Peyer's patch (tissue), 4 donors: Measurements from ENCODE around the gene PRLH. TPM values are rescaled to one million over a fixed set of nuclear protein-coding genes. Genes with fewer than 3 reads are reported as not detected.

Source experiments
- DNase-seq, 3 donors: peaks; one replicate each; pipeline ENCODE4 v3.0.0-alpha.2; 2017 to 2019
- H3K27ac ChIP-seq, 4 donors: fragments of 200-600 bp; sonication (generic); one replicate each; pipeline ENCODE4 v1.5.1; 2016 to 2019
- H3K27me3 ChIP-seq, 2 donors: fragments of 200-600 bp; sonication (generic); one replicate each; pipeline ENCODE4 v1.5.1; 2019
- H3K36me3 ChIP-seq, 3 donors: fragments of 200-600 bp; sonication (generic); one replicate each; pipeline ENCODE4 v1.5.1; 2016 to 2019
- H3K4me1 ChIP-seq, 4 donors: fragments of 200-600 bp; sonication (generic); one replicate each; pipeline ENCODE4 v1.5.1; 2016 to 2019
- H3K4me3 ChIP-seq, 4 donors: fragments of 200-600 bp; sonication (generic); 1 replicate in 3 of 4; 2 replicates in 1 of 4; pipeline ENCODE4 v1.5.1; 2016 to 2019; ENCODE audit warnings: mild to moderate bottlenecking in 1 of 4
- H3K9me3 ChIP-seq, 4 donors: fragments of 200-600 bp; sonication (generic); one replicate each; pipeline ENCODE4 v1.5.1; 2016 to 2019; ENCODE audit warnings: mild to moderate bottlenecking in 1 of 4
- CTCF ChIP-seq, 6 experiments: fragments of 450-650 bp in 4 of 6; fragments of 200-600 bp in 2 of 6; sonication (generic) in 1 of 6; IDR thresholded peaks; one replicate each; pipeline ENCODE4 v1.5.1; 2017 to 2019; ENCODE audit warnings: antibody characterized with exemption in 6 of 6, mild to moderate bottlenecking in 3 of 6, moderate library complexity in 1 of 6
- POLR2A ChIP-seq, 2 donors: fragments of 450-650 bp; IDR thresholded peaks; one replicate each; pipeline ENCODE4 v1.5.1; 2017; ENCODE audit warnings: antibody characterized with exemption in 2 of 2, mild to moderate bottlenecking in 2 of 2, moderate library complexity in 2 of 2
- total RNA-seq, 4 donors: library from RNA; depleted of rRNA; stranded (reverse); fragments of >200 nt; gene quantifications; one replicate each; pipeline ENCODE4 v1.1.0, GENCODE V29; 2016

The PRLH gene
- total RNA-seq, 4 donors from 2014 or later: not detected

- Histone ChIP-seq H3K27me3 (no peaks in the 10 kb centered on the region), H3K4me1 (no peaks in the 10 kb centered on the region), H3K9me3 (no peaks in the 10 kb centered on the region), H3K27ac (no peak overlapping the region), H3K4me3 (no peak overlapping the region), H3K36me3 (no peaks in the 10 kb centered on the region)
- TF ChIP-seq CTCF (IDR thresholded peaks at IDR 0.05): no peak
- no peak for TF ChIP-seq POLR2A (IDR thresholded peaks at IDR 0.05)
- peak in 1 of 3 donors; percentile 30 for DNase-seq
Measured at GRCh38 chr2:237561221-237561620, 5.2 kb upstream of the PRLH start.

GRCh38 chr2:237563816-237564215 lies 2.6 kb upstream of the PRLH start:
- no peaks in the 10 kb centered on the region for H3K9me3 ChIP-seq
- H3K36me3 ChIP-seq: no peaks in the 10 kb centered on the region
- H3K4me3 ChIP-seq: no peak overlapping the region
- no peaks in the 10 kb centered on the region for H3K4me1 ChIP-seq
- H3K27me3 ChIP-seq: no peaks in the 10 kb centered on the region
- TF ChIP-seq CTCF (IDR thresholded peaks at IDR 0.05): no peak
- TF ChIP-seq POLR2A (IDR thresholded peaks at IDR 0.05): no peak
- peak in 1 of 3 donors; percentile 47 for DNase-seq
- no peak overlapping the region for H3K27ac ChIP-seq

- peak in 1 of 3 donors; percentile 32 for DNase-seq
- Histone ChIP-seq H3K9me3 (no peaks in the 10 kb centered on the region), H3K36me3 (no peaks in the 10 kb centered on the region), H3K27me3 (no peaks in the 10 kb centered on the region), H3K4me3 (no peak overlapping the region), H3K4me1 (no peaks in the 10 kb centered on the region), H3K27ac (no peak overlapping the region)
- TF ChIP-seq CTCF (IDR thresholded peaks at IDR 0.05): no peak
- no peak for TF ChIP-seq POLR2A (IDR thresholded peaks at IDR 0.05)
Measured at GRCh38 chr2:237564526-237565131, 1.7 kb upstream of the PRLH start.

GRCh38 chr2:237565974-237566373 lies 400 bp upstream of the PRLH start:
- Histone ChIP-seq H3K27ac (no peak overlapping the region), H3K36me3 (no peaks in the 10 kb centered on the region), H3K27me3 (no peaks in the 10 kb centered on the region), H3K4me1 (no peaks in the 10 kb centered on the region), H3K4me3 (no peak overlapping the region), H3K9me3 (no peaks in the 10 kb centered on the region)
- no peak for DNase-seq
- no peak for TF ChIP-seq POLR2A (IDR thresholded peaks at IDR 0.05)
- TF ChIP-seq CTCF (IDR thresholded peaks at IDR 0.05): no peak

GRCh38 chr2:237567276-237568029 lies 1.1 kb downstream of the PRLH start:
- Histone ChIP-seq H3K27me3 (no peaks in the 10 kb centered on the region), H3K4me1 (peaks cover 0 to 5% (median 2%) of the 10 kb centered on the region in 4 donors), H3K36me3 (no peaks in the 10 kb centered on the region), H3K27ac (no peak overlapping the region), H3K4me3 (no peak overlapping the region), H3K9me3 (no peaks in the 10 kb centered on the region)
- TF ChIP-seq POLR2A (IDR thresholded peaks at IDR 0.05) (no peak), CTCF (IDR thresholded peaks at IDR 0.05) (no peak)
- peak in 1 of 3 donors; percentile 31 for DNase-seq
